Smooth muscle cell (in vitro differentiated cells): ENCODE data around the gene ITPR2. TPM values are rescaled to one million over a fixed set of nuclear protein-coding genes. Genes with fewer than 3 reads are reported as not detected.

ENCODE experiments used
- DNase-seq: peaks from one replicate; lab custom pipeline; 2025; ENCODE audit not compliant: unreplicated experiment; lab: John Stamatoyannopoulos, UW
- H2AFZ ChIP-seq: fragments of 200-600 bp; sonication (generic); 2 replicates; pipeline ENCODE4 v1.6.0; 2016; ENCODE audit warnings: antibody characterized with exemption, low read depth, mild to moderate bottlenecking
- H3F3A ChIP-seq: fragments of 200-600 bp; sonication (generic); 2 replicates; pipeline ENCODE4 v1.6.0; 2017; ENCODE audit warnings: antibody characterized with exemption, low read depth
- H3K27ac ChIP-seq: fragments of 200-600 bp; sonication (generic); 2 replicates; pipeline ENCODE4 v1.5.1; 2016; ENCODE audit warnings: low read depth, mild to moderate bottlenecking
- H3K27me3 ChIP-seq: fragments of 200-600 bp; sonication (generic); 2 replicates; pipeline ENCODE4 v1.6.1; 2016; ENCODE audit warnings: low read depth, mild to moderate bottlenecking
- H3K36me3 ChIP-seq: fragments of 200-600 bp; sonication (generic); 2 replicates; pipeline ENCODE4 v1.5.1; 2016; ENCODE audit warnings: low read depth
- H3K4me1 ChIP-seq: fragments of 200-600 bp; sonication (generic); 2 replicates; pipeline ENCODE4 v1.5.1; 2016; ENCODE audit warnings: low read depth
- H3K4me2 ChIP-seq: fragments of 200-600 bp; sonication (generic); 2 replicates; pipeline ENCODE4 v1.6.0; 2016; ENCODE audit warnings: mild to moderate bottlenecking
- H3K4me3 ChIP-seq: fragments of 200-600 bp; sonication (generic); 2 replicates; pipeline ENCODE4 v1.5.1; 2016; ENCODE audit warnings: mild to moderate bottlenecking
- H3K79me2 ChIP-seq: fragments of 200-600 bp; sonication (generic); 2 replicates; pipeline ENCODE4 v1.6.0; 2016; ENCODE audit warnings: low read depth, mild to moderate bottlenecking
- H3K9ac ChIP-seq: fragments of 200-600 bp; sonication (generic); 2 replicates; pipeline ENCODE4 v1.6.0; 2016; ENCODE audit warnings: low read depth
- H3K9me3 ChIP-seq: fragments of 200-600 bp; sonication (generic); replicated peaks from 2 replicates; pipeline ENCODE4 v1.5.1; 2016; ENCODE audit warnings: low read depth
- H4K20me1 ChIP-seq: fragments of 200-600 bp; sonication (generic); 2 replicates; pipeline ENCODE4 v1.6.0; 2016; ENCODE audit warnings: low read depth
- WGBS: methylation state at CpG from one replicate; pipeline ENCODE4 v1.1.7; 2016; ENCODE audit warnings: low lambda C conversion rate; 5-methylcytosine and 5-hydroxymethylcytosine counted together
- polyA plus RNA-seq: library from polyadenylated mRNA; unstranded; fragments of >200 nt; fragmentation: Nextera tagmentation; extraction: Ambion mirVana; gene quantifications from 2 replicates; pipeline ENCODE4 v1.2.1, GENCODE V29; 2016
- total RNA-seq: library from RNA; depleted of rRNA; stranded (reverse); fragments of >200 nt; gene quantifications from 2 replicates; pipeline ENCODE4 v1.2.3, GENCODE V29; 2014
- TF ChIP-seq, protein P1 (sequence below): fragments of 200-600 bp; sonication (generic); IDR thresholded peaks from 2 replicates; pipeline ENCODE4 v1.5.1; 2017; ENCODE audit warnings: borderline replicate concordance, mild to moderate bottlenecking, antibody characterized with exemption; ENCODE audit not compliant: insufficient read depth, poor library complexity, severe bottlenecking

The ITPR2 gene
- total and polyA plus RNA-seq, 2 experiments from 2014 or later: 6.8 to 17.4 TPM

DNA sequence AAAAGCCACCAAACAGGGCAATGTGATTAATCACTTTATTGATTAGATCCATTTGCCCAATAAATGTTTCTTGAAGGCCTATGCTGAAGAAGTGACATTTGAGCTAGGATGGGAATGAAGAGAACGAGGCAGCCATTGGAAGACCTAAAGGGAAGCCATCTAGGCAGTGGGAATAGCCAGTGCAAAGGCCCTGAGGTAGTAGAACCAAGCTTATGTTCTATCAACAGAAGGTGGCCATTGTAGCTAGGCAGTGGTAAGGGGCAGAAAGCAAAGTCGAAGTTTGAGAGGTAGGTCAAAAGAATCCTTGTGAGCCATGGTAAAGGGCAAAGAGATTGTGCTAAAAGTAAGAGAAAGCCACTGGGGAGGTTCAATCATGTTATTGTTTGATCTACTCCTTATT, 173.1 kb downstream of the ITPR2 start:
- H3K9ac ChIP-seq: no peak overlapping the region
- H3K9me3 ChIP-seq: no peaks in the 10 kb centered on the region
- no peaks in the 10 kb centered on the region for H4K20me1 ChIP-seq
- H3K4me2 ChIP-seq: no peak overlapping the region
- H3K4me1 ChIP-seq: no peaks in the 10 kb centered on the region
- no peaks in the 10 kb centered on the region for H3F3A ChIP-seq
- WGBS: 98% methylated on average over 2 of the region's 2 CpGs
- TF ChIP-seq, protein P1, sequence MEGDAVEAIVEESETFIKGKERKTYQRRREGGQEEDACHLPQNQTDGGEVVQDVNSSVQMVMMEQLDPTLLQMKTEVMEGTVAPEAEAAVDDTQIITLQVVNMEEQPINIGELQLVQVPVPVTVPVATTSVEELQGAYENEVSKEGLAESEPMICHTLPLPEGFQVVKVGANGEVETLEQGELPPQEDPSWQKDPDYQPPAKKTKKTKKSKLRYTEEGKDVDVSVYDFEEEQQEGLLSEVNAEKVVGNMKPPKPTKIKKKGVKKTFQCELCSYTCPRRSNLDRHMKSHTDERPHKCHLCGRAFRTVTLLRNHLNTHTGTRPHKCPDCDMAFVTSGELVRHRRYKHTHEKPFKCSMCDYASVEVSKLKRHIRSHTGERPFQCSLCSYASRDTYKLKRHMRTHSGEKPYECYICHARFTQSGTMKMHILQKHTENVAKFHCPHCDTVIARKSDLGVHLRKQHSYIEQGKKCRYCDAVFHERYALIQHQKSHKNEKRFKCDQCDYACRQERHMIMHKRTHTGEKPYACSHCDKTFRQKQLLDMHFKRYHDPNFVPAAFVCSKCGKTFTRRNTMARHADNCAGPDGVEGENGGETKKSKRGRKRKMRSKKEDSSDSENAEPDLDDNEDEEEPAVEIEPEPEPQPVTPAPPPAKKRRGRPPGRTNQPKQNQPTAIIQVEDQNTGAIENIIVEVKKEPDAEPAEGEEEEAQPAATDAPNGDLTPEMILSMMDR: no peak
- no peak for DNase-seq
- H3K27me3 ChIP-seq: no peaks in the 10 kb centered on the region
- H3K4me3 ChIP-seq: no peak overlapping the region
- H3K27ac ChIP-seq: no peak overlapping the region
- H3K36me3 ChIP-seq: peaks cover 18% of the 10 kb centered on the region
- no peak overlapping the region for H2AFZ ChIP-seq
- no peaks in the 10 kb centered on the region for H3K79me2 ChIP-seq

DNA sequence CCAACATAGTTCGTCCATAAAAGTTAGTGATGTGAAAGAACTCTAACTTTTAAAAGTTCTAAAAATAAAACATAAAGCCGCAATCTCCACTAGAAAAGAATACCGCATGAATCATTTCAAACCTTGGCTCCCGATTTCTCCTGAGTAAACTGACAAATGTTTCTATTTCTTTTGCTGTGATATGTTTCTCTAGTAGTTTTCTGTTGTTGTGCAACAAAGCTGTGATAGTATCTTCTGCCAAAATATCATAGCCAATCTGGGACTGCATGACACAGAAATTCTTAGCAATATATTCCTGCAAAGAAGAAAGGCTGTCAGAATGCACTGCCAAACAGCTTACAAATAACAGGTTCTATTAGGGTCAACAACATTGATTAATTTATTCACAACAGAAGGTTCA, 174.0 kb downstream of the ITPR2 start:
- Histone ChIP-seq H3K4me2 (no peak overlapping the region), H3K36me3 (peaks cover 20% of the 10 kb centered on the region), H3F3A (no peaks in the 10 kb centered on the region), H3K4me3 (no peak overlapping the region), H4K20me1 (no peaks in the 10 kb centered on the region), H2AFZ (no peak overlapping the region), H3K9me3 (no peaks in the 10 kb centered on the region), H3K79me2 (no peaks in the 10 kb centered on the region), H3K4me1 (no peaks in the 10 kb centered on the region), H3K9ac (no peak overlapping the region), H3K27me3 (no peaks in the 10 kb centered on the region), H3K27ac (no peak overlapping the region)
- no peak for DNase-seq
- WGBS: 97% methylated on average over 4 of the region's 4 CpGs
- TF ChIP-seq, protein P1: no peak

DNA sequence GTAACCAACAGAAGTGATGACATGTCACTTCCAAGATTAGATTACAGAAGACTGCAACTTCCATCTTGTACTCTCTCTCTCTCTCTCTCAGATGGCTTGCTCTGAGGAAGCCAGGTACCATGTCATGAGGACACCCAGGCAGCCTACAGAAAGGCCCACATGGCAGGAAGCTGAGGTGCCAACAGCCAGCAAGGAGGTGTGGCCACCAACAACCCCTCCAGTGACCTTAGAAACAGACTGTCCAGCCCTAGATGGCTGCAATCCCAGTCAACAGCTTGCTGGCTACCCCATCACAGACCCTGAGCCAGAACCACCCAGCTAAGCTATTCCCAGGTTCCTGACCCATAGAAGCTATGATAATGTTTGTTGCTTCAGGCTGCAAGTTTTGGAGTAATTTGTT, 178.4 kb downstream of the ITPR2 start:
- Histone ChIP-seq H3K4me1 (no peaks in the 10 kb centered on the region), H3K79me2 (no peaks in the 10 kb centered on the region), H3K9ac (no peak overlapping the region), H2AFZ (no peak overlapping the region), H3K4me3 (no peak overlapping the region), H3K9me3 (no peaks in the 10 kb centered on the region), H4K20me1 (no peaks in the 10 kb centered on the region), H3K27me3 (no peaks in the 10 kb centered on the region), H3F3A (no peaks in the 10 kb centered on the region), H3K36me3 (peaks cover 26% of the 10 kb centered on the region), H3K4me2 (no peak overlapping the region), H3K27ac (no peak overlapping the region)
- DNase-seq: no peak
- TF ChIP-seq, protein P1: no peak

DNA sequence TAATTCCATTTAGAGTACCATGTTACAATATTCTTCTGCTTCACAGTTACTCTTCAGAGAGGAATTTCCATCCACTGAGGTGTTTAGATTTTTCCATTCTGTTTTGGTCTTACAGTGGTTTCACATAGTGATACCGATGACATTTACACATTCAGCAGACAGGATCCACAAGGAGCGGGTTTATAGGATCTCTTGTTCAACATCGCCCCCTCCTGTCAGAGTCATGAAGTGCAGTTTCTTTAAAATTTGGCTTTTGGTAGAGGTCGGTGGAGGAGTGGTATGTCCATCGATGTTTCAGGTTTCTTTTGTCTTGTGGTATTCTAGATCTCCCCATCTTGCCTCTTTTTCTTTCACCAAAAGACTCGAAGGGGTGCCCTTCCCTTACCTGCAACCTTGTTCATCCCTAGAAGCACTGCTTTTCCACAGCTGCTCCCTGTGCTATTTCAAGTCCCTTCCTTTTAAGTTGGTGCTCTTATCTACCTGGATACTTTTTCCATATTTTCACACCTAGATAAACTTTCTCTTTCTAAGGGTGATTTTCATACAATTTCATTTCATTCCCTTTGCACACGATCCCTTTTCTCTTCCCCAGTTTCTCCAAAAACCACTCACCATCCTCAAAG, 181.3 kb downstream of the ITPR2 start:
- no peaks in the 10 kb centered on the region for H3K79me2 ChIP-seq
- no peaks in the 10 kb centered on the region for H3F3A ChIP-seq
- no peaks in the 10 kb centered on the region for H3K9me3 ChIP-seq
- TF ChIP-seq, protein P1: peak; percentile 71
- DNase-seq: no peak
- peaks cover 5% of the 10 kb centered on the region for H3K4me1 ChIP-seq
- peaks cover 21% of the 10 kb centered on the region for H3K36me3 ChIP-seq
- no peak overlapping the region for H3K9ac ChIP-seq
- 46% methylated on average over 7 of the region's 7 CpGs for WGBS
- H4K20me1 ChIP-seq: no peaks in the 10 kb centered on the region
- no peaks in the 10 kb centered on the region for H3K27me3 ChIP-seq
- H2AFZ ChIP-seq: no peak overlapping the region
- no peak overlapping the region for H3K4me3 ChIP-seq
- no peak overlapping the region for H3K4me2 ChIP-seq
- no peak overlapping the region for H3K27ac ChIP-seq
